Activated CD8-positive, alpha-beta memory T cell treated with anti-CD3 and anti-CD28 coated beads, Interleukin-2, amount 50 U/mL, for 24 hours (primary cell): ENCODE data around the gene SDF2L1.
"Not testable (repeated sequence)": the region's sequence is repeated elsewhere in the genome, so short reads cannot be mapped to it uniquely, and the experiment has no call there.

Experiments
- DNase-seq: peaks from one replicate; pipeline ENCODE4 v3.0.0-alpha.2; 2020; ENCODE audit errors: extremely low read depth

The SDF2L1 gene

GRCh38 chr22:21686634-21687393, 44.7 kb downstream of the SDF2L1 start:
- DNase-seq, result no peak

- no peak for DNase-seq
These were observed 45.7 kb downstream of the SDF2L1 start for GRCh38 chr22:21687685-21688259.

GRCh38 chr22:21688341-21688705, 46.2 kb downstream of the SDF2L1 start:
- no peak for DNase-seq

GRCh38 chr22:21688706-21689381, 46.7 kb downstream of the SDF2L1 start:
- no peak for DNase-seq

GRCh38 chr22:21690401-21690801, 48.3 kb downstream of the SDF2L1 start:
- no peak for DNase-seq

GRCh38 chr22:21691816-21692215, 49.7 kb downstream of the SDF2L1 start:
- DNase-seq, result no peak

GRCh38 chr22:21692856-21693255, 50.8 kb downstream of the SDF2L1 start:
- DNase-seq, result not testable (repeated sequence)

GRCh38 chr22:21693333-21693998, 51.4 kb downstream of the SDF2L1 start:
- DNase-seq, result no peak
